NCI-H345 treated with DMSO at 0.1 percent for 48 hours (cell line): ENCODE measurements around the gene MRPL51.
A peak's percentile ranks its signal among the peaks of the same experiment; 100 is the strongest.
"Not testable (repeated sequence)": the region's sequence is repeated elsewhere in the genome, so short reads cannot be mapped to it uniquely, and the experiment has no call there.

Experiments
- DNase-seq: peaks from one replicate; lab custom pipeline; 2025; ENCODE audit not compliant: unreplicated experiment; lab: John Stamatoyannopoulos, UW

Gene MRPL51

GRCh38 chr12:6532051-6532926 lies 39.2 kb upstream of the MRPL51 start:
- peak; percentile 28 for DNase-seq

GRCh38 chr12:6530576-6531260 lies 37.7 kb upstream of the MRPL51 start:
- no peak for DNase-seq

GRCh38 chr12:6529291-6529737 lies 36.3 kb upstream of the MRPL51 start:
- DNase-seq: no peak

GRCh38 chr12:6528539-6529235 lies 35.6 kb upstream of the MRPL51 start:
- DNase-seq: no peak

GRCh38 chr12:6527711-6528110 lies 34.6 kb upstream of the MRPL51 start:
- no peak for DNase-seq

- DNase-seq: no peak
Measured at GRCh38 chr12:6526766-6527525, 33.9 kb upstream of the MRPL51 start.

GRCh38 chr12:6526201-6526600 lies 33.1 kb upstream of the MRPL51 start:
- no peak for DNase-seq

- DNase-seq: no peak
Measured at GRCh38 chr12:6524648-6525047, 31.6 kb upstream of the MRPL51 start.

GRCh38 chr12:6523708-6524107 lies 30.6 kb upstream of the MRPL51 start:
- no peak for DNase-seq

GRCh38 chr12:6522193-6522592 lies 29.1 kb upstream of the MRPL51 start:
- no peak for DNase-seq

GRCh38 chr12:6520186-6520585 lies 27.1 kb upstream of the MRPL51 start:
- DNase-seq: no peak

- no peak for DNase-seq
Measured at GRCh38 chr12:6508087-6508486, 15.0 kb upstream of the MRPL51 start.

- DNase-seq: no peak
Measured at GRCh38 chr12:6507102-6507998, 14.3 kb upstream of the MRPL51 start.

- DNase-seq: no peak
Measured at GRCh38 chr12:6500466-6500865, 7.4 kb upstream of the MRPL51 start.

- DNase-seq: not testable (repeated sequence)
Measured at GRCh38 chr12:6497291-6497690, 4.2 kb upstream of the MRPL51 start.

GRCh38 chr12:6494968-6495367 lies 1.9 kb upstream of the MRPL51 start:
- DNase-seq: no peak

- no peak for DNase-seq
Measured at GRCh38 chr12:6494258-6494743, 1.2 kb upstream of the MRPL51 start.

GRCh38 chr12:6493497-6494257 lies 615 bp upstream of the MRPL51 start, which contains the start of gene NCAPD2:
Gene NCAPD2, plus strand, starts transcription at chr12:6494102. Its CDS starts 997 bp downstream, at chr12:6495099.
- peak; percentile 96 for DNase-seq

- not testable (repeated sequence) for DNase-seq
Measured at GRCh38 chr12:6490673-6491072, 2.4 kb downstream of the MRPL51 start.
